A549 (cell line): ENCODE data around the gene SPG11. TPM values are rescaled to one million over a fixed set of nuclear protein-coding genes. Genes with fewer than 3 reads are reported as not detected.

Experiments
- ATAC-seq, 2 experiments: fragments of 200-7000 bp in 1 of 2; fragments of >200 bp in 1 of 2; cut with Nextera tagmentation in 1 of 2; cut with Tn5 transposase in 1 of 2; 3 replicates each; pipeline versions ENCODE4 v1.8.0 to v1.9.1; 2018 to 2020; ENCODE audit warnings: mild to moderate bottlenecking in 1 of 2, moderate library complexity in 1 of 2
- CTCF ChIA-PET: fragments of 300-600 bp; sonication (Branson Sonifier 250); formaldehyde crosslinking; extraction: SDS; loops from one replicate; lab custom pipeline; 2021; ENCODE audit warnings: antibody characterized with exemption, inconsistent platforms; lab: Yijun Ruan, JAX
- POLR2A ChIA-PET: fragments of 350-600 bp; formaldehyde crosslinking; extraction: SDS; loops from one replicate; lab custom pipeline; 2021; ENCODE audit warnings: antibody characterized with exemption, inconsistent platforms; lab: Yijun Ruan, JAX
- DNase-seq, 2 experiments: peaks; one replicate each; pipeline versions ENCODE4 v3.0.0 to v3.0.0-alpha.2; 2011 to 2016; ENCODE audit warnings: low read depth in 1 of 2, low spot score in 1 of 2
- FAIRE-seq: peaks from 2 replicates; lab custom pipeline; 2011; peaks lifted over from hg19 to GRCh38; lab: Jason Lieb, UNC
- H3K27ac ChIP-seq, 2 experiments: fragments of >200 bp; sonication (Bioruptor Twin); formaldehyde crosslinking; 3 replicates each; pipeline ENCODE4 v1.5.1; 2016 to 2017
- H3K4me1 ChIP-seq: fragments of >200 bp; sonication (Bioruptor Twin); formaldehyde crosslinking; 3 replicates; pipeline ENCODE4 v1.6.1; 2016
- H3K4me2 ChIP-seq: fragments of >200 bp; sonication (Bioruptor Twin); formaldehyde crosslinking; 3 replicates; pipeline ENCODE4 v1.6.1; 2016
- H3K4me3 ChIP-seq: fragments of >200 bp; sonication (Bioruptor Twin); formaldehyde crosslinking; 3 replicates; pipeline ENCODE4 v1.5.1; 2016
- H3K9me3 ChIP-seq: fragments of >200 bp; sonication (Bioruptor Twin); formaldehyde crosslinking; 3 replicates; pipeline ENCODE4 v1.6.1; 2016
- ATOH8 ChIP-seq: fragments of 250-450 bp; sonication (Bioruptor Pico); IDR thresholded peaks from 2 replicates; pipeline ENCODE4 v1.5.0; 2020; ENCODE audit warnings: low read depth, mild to moderate bottlenecking, moderate library complexity
- CBX8 ChIP-seq: fragments of 200-600 bp; sonication (generic); IDR thresholded peaks from 2 replicates; pipeline ENCODE4 v1.6.1; 2016
- EHMT2 ChIP-seq: fragments of 200-600 bp; sonication (generic); IDR thresholded peaks from 2 replicates; pipeline ENCODE4 v1.6.1; 2016; ENCODE audit warnings: antibody characterized with exemption, low read depth, mild to moderate bottlenecking, moderate library complexity
- ESRRA ChIP-seq: fragments of 150-350 bp; IDR thresholded peaks from 2 replicates; pipeline ENCODE4 v1.6.1; 2014; ENCODE audit warnings: mild to moderate bottlenecking, low read length, borderline replicate concordance
- FOSB ChIP-seq: fragments of 250-450 bp; sonication (Bioruptor Pico); IDR thresholded peaks from 2 replicates; pipeline ENCODE4 v1.5.0; 2020; ENCODE audit warnings: mild to moderate bottlenecking, moderate library complexity
- FOXS1 ChIP-seq: fragments of 250-450 bp; sonication (Bioruptor Pico); IDR thresholded peaks from 2 replicates; pipeline ENCODE4 v1.5.0; 2020; ENCODE audit warnings: mild to moderate bottlenecking, moderate library complexity
- GATA3 ChIP-seq: IDR thresholded peaks from 2 replicates; pipeline ENCODE4 v1.6.1; 2012; ENCODE audit warnings: borderline replicate concordance
- HEYL ChIP-seq: fragments of 250-450 bp; sonication (Bioruptor Pico); IDR thresholded peaks from 2 replicates; pipeline ENCODE4 v1.8.0; 2021; ENCODE audit warnings: mild to moderate bottlenecking, moderate library complexity
- HOXA7 ChIP-seq: fragments of 250-450 bp; sonication (Bioruptor Pico); IDR thresholded peaks from 2 replicates; pipeline ENCODE4 v1.5.0; 2020; ENCODE audit warnings: mild to moderate bottlenecking, moderate library complexity
- HOXB13 ChIP-seq: fragments of 250-450 bp; sonication (Bioruptor Pico); IDR thresholded peaks from 2 replicates; pipeline ENCODE4 v1.5.0; 2020; ENCODE audit warnings: low read depth, mild to moderate bottlenecking, moderate library complexity
- JUNB ChIP-seq: fragments of >200 bp; sonication (Bioruptor Twin); formaldehyde crosslinking; IDR thresholded peaks from 2 replicates; pipeline ENCODE4 v1.6.1; 2016
- MAZ ChIP-seq: fragments of 150-350 bp; IDR thresholded peaks from 2 replicates; pipeline ENCODE4 v1.6.1; 2014; ENCODE audit warnings: antibody characterized with exemption, low read depth, low read length, borderline replicate concordance
- MYC ChIP-seq: IDR thresholded peaks from 2 replicates; pipeline ENCODE4 v1.6.1; 2012; ENCODE audit warnings: mild to moderate bottlenecking, inconsistent platforms, low read length, improper control_type of control experiment, borderline replicate concordance
- NPAS2 ChIP-seq: fragments of 250-450 bp; sonication (Bioruptor Pico); IDR thresholded peaks from 2 replicates; pipeline ENCODE4 v1.8.0; 2022; ENCODE audit warnings: mild to moderate bottlenecking, moderate library complexity, borderline replicate concordance
- PBX3 ChIP-seq: IDR thresholded peaks from 2 replicates; pipeline ENCODE4 v1.6.1; 2012
- PHF8 ChIP-seq: fragments of 200-600 bp; sonication (generic); IDR thresholded peaks from 2 replicates; pipeline ENCODE4 v1.6.1; 2016; ENCODE audit warnings: low read depth, mild to moderate bottlenecking, antibody characterized with exemption, moderate library complexity, borderline replicate concordance
- RAD21 ChIP-seq, 2 experiments: fragments of >200 bp in 1 of 2; sonication (Bioruptor Twin) in 1 of 2; formaldehyde crosslinking in 1 of 2; IDR thresholded peaks in 1 of 2; conservative IDR thresholded peaks in 1 of 2; 2 replicates in 1 of 2; 3 replicates in 1 of 2; pipeline ENCODE4 v1.6.1; 2012 to 2018; ENCODE audit warnings: inconsistent platforms in 1 of 2
- REST ChIP-seq: fragments of 200-600 bp; sonication (generic); IDR thresholded peaks from 2 replicates; pipeline ENCODE4 v1.6.1; 2016; ENCODE audit warnings: antibody characterized with exemption, mild to moderate bottlenecking, moderate library complexity
- RNF2 ChIP-seq: fragments of 200-600 bp; sonication (generic); IDR thresholded peaks from 2 replicates; pipeline ENCODE4 v1.6.1; 2016; ENCODE audit warnings: low read depth, mild to moderate bottlenecking, antibody characterized with exemption, moderate library complexity, borderline replicate concordance
- SMC3 ChIP-seq: fragments of >200 bp; sonication (Bioruptor Twin); formaldehyde crosslinking; IDR thresholded peaks from 3 replicates; pipeline ENCODE4 v1.6.1; 2018; ENCODE audit warnings: inconsistent platforms
- TFCP2L1 ChIP-seq: fragments of 250-450 bp; sonication (Bioruptor Pico); IDR thresholded peaks from 2 replicates; pipeline ENCODE4 v1.5.0; 2021; ENCODE audit warnings: mild to moderate bottlenecking
- USF2 ChIP-seq: fragments of 450-650 bp; IDR thresholded peaks from 2 replicates; pipeline ENCODE4 v1.6.1; 2014; ENCODE audit warnings: antibody characterized with exemption
- ZC3H11A ChIP-seq: fragments of 450-650 bp; IDR thresholded peaks from 2 replicates; pipeline ENCODE4 v1.6.1; 2014; ENCODE audit warnings: antibody characterized with exemption, mild to moderate bottlenecking
- ZNF302 ChIP-seq: fragments of 250-450 bp; sonication (Bioruptor Pico); IDR thresholded peaks from 2 replicates; pipeline ENCODE4 v1.9.0; 2021; ENCODE audit warnings: inconsistent platforms, mild to moderate bottlenecking, moderate library complexity
- WGBS: methylation state at CpG from one replicate; pipeline ENCODE4 v1.1.6; 2017; ENCODE audit errors: missing lambda C conversion rate; 5-methylcytosine and 5-hydroxymethylcytosine counted together
- polyA plus RNA-seq, 4 experiments: library from polyadenylated mRNA; depleted of rRNA in 3 of 4; stranded (reverse); fragments of >200 nt; fragmentation: RNase III in 1 of 4; extraction: RNeasy Plus Mini Kit Qiagen cat#74134 plus additional on column Dnase treatment in 1 of 4; gene quantifications; 2 replicates in 3 of 4; 3 replicates in 1 of 4; pipeline ENCODE4 v1.2.3, GENCODE V29; 2011 to 2017

Gene SPG11
- polyA plus RNA-seq, 2 of the 4 experiments (the other 2 are of a cell fraction): 7.6 to 26.9 TPM

- no peak for DNase-seq
- CTCF ChIA-PET: interaction anchor here (1.2 kb wide), 1 partner anchor 12 kb away, joined by 4 read pairs; the partner anchor contains the start of gene SPG11
- TF ChIP-seq CBX8: no peak
- no peak for TF ChIP-seq HOXA7 (CRISPR knock-in tag)
- no peak for TF ChIP-seq PBX3
- no peak for TF ChIP-seq EHMT2
- no peak for TF ChIP-seq GATA3
- no peak for TF ChIP-seq FOSB
- no peak for TF ChIP-seq HEYL (CRISPR knock-in tag)
- no peak for TF ChIP-seq USF2
- no peak for TF ChIP-seq JUNB
- no peak for TF ChIP-seq MYC
- TF ChIP-seq NPAS2 (CRISPR knock-in tag): no peak
- TF ChIP-seq HOXB13 (CRISPR knock-in tag): no peak
- no peak for TF ChIP-seq ATOH8 (CRISPR knock-in tag)
- TF ChIP-seq TFCP2L1: no peak
- TF ChIP-seq, all 56 proteins: peak for 0
- Histone ChIP-seq H3K4me1 (no peaks in the 10 kb centered on the region), H3K9me3 (no peaks in the 10 kb centered on the region), H3K4me3 (no peak overlapping the region), H3K27ac (no peak overlapping the region), H3K4me2 (no peak overlapping the region)
- ATAC-seq: no peak
- POLR2A ChIA-PET: no interaction called here
- WGBS: 55% methylated on average over 5 of the region's 5 CpGs
- FAIRE-seq: no peak
Observed at GRCh38 chr15:44675911-44676310, 12.4 kb upstream of the SPG11 start.

GRCh38 chr15:44673639-44674038 lies 10.2 kb upstream of the SPG11 start:
- Histone ChIP-seq H3K4me1 (no peaks in the 10 kb centered on the region), H3K4me2 (no peak overlapping the region), H3K27ac (no peak overlapping the region)
- no peak for DNase-seq
- TF ChIP-seq ZC3H11A (no peak), RNF2 (no peak), HEYL (CRISPR knock-in tag) (no peak), MAZ (no peak), RAD21 (conservative IDR thresholded peaks at IDR 0.05 in 1 of 2, IDR thresholded peaks at IDR 0.05 in 1 of 2) (no peak)
- TF ChIP-seq, all 56 proteins: peak for 0
- Histone ChIP-seq H3K9me3 (no peaks in the 10 kb centered on the region), H3K4me3 (no peak overlapping the region)
- POLR2A ChIA-PET: no interaction called here
- ATAC-seq: no peak
- WGBS: 92% methylated on average over 2 of the region's 2 CpGs
- CTCF ChIA-PET: interaction anchor here (1.1 to 2.7 kb wide), 3 partner anchors 10 to 65 kb away, joined by 3 to 19 read pairs (median 6); partner anchors contain the start of gene SPG11
- no peak for FAIRE-seq

- H3K4me1 ChIP-seq: no peaks in the 10 kb centered on the region
- no peaks in the 10 kb centered on the region for H3K9me3 ChIP-seq
- WGBS: 73% methylated on average over 6 of the region's 6 CpGs
- H3K4me3 ChIP-seq: no peak overlapping the region
- CTCF ChIA-PET: interaction anchor here (0.7 to 1.7 kb wide), 4 partner anchors 40 to 68 kb away, joined by 3 to 4 read pairs (median 4); partner anchors contain the start of genes B2M and PATL2
- FAIRE-seq (no peak), DNase-seq (no peak), ATAC-seq (no peak)
- H3K4me2 ChIP-seq: no peak overlapping the region
- POLR2A ChIA-PET: no interaction called here
- no peak overlapping the region for H3K27ac ChIP-seq
- TF ChIP-seq CBX8: no peak
- TF ChIP-seq REST: no peak
- no peak for TF ChIP-seq SMC3
- TF ChIP-seq PHF8: no peak
- no peak for TF ChIP-seq ATOH8 (CRISPR knock-in tag)
- no peak for TF ChIP-seq TFCP2L1
- no peak for TF ChIP-seq ZNF302 (CRISPR knock-in tag)
- TF ChIP-seq NPAS2 (CRISPR knock-in tag): no peak
- TF ChIP-seq ESRRA: no peak
- no peak for TF ChIP-seq FOXS1 (CRISPR knock-in tag)
Observed at GRCh38 chr15:44670087-44670950, 6.9 kb upstream of the SPG11 start.
